GM12878 (cell line): ENCODE measurements around the gene GPRC5B.

Experiments used
- FOXK2 ChIP-seq: fragments of 450-650 bp; IDR thresholded peaks from 2 replicates; pipeline ENCODE4 v1.6.1; 2017; ENCODE audit warnings: mild to moderate bottlenecking, moderate library complexity
- HCFC1 ChIP-seq: fragments of 150-350 bp; IDR thresholded peaks from 2 replicates; pipeline ENCODE4 v1.6.1; 2014; ENCODE audit warnings: low read length
- MAX ChIP-seq: IDR thresholded peaks from 2 replicates; pipeline ENCODE4 v1.6.1; 2012; ENCODE audit warnings: low read depth, low read length, improper control_type of control experiment
- ZNF24 ChIP-seq: fragments of 450-650 bp; IDR thresholded peaks from 2 replicates; pipeline ENCODE4 v1.6.1; 2017; ENCODE audit warnings: antibody characterized with exemption, mild to moderate bottlenecking

- TF ChIP-seq MAX (no peak), FOXK2 (no peak), HCFC1 (no peak), ZNF24 (no peak)
These were observed 30.2 kb upstream of the GPRC5B start for GRCh38 chr16:19914877-19915276.
